CD14-positive monocyte (primary cell): ENCODE data around the gene ANKRD44. TPM values are rescaled to one million over a fixed set of nuclear protein-coding genes. Genes with fewer than 3 reads are reported as not detected.

Experiments used
- DNase-seq, 3 donors: peaks; one replicate each; pipeline ENCODE4 v3.0.0-alpha.2; 2011 to 2022
- H2AFZ ChIP-seq: 2 replicates; pipeline ENCODE4 v1.6.0; 2012; ENCODE audit warnings: mild to moderate bottlenecking, low read depth, low read length, inconsistent platforms; ENCODE audit not compliant: insufficient read depth, poor library complexity, severe bottlenecking
- H3K27ac ChIP-seq, 2 donors: 1 replicate in 1 of 2; 2 replicates in 1 of 2; pipeline ENCODE4 v1.5.1; 2012 to 2013; ENCODE audit warnings: low read length in 2 of 2, control low read depth in 1 of 2, inconsistent platforms in 1 of 2, low read depth in 1 of 2, mild to moderate bottlenecking in 1 of 2
- H3K27me3 ChIP-seq, 2 donors: one replicate each; pipeline versions ENCODE4 v1.6.0 to v1.6.1; 2011 to 2013; ENCODE audit warnings: low read length in 2 of 2; ENCODE audit not compliant: control insufficient read depth in 2 of 2, insufficient read depth in 2 of 2
- H3K36me3 ChIP-seq, 2 donors: replicated peaks in 1 of 2; 1 replicate in 1 of 2; 2 replicates in 1 of 2; pipeline versions ENCODE4 v1.5.1 to v1.6.1; 2012 to 2013; ENCODE audit warnings: low read length in 2 of 2, control low read depth in 1 of 2, inconsistent platforms in 1 of 2, mild to moderate bottlenecking in 1 of 2; ENCODE audit not compliant: insufficient read depth in 2 of 2, control insufficient read depth in 1 of 2
- H3K4me1 ChIP-seq, 2 donors: 1 replicate in 1 of 2; 2 replicates in 1 of 2; pipeline versions ENCODE4 v1.5.1 to v1.6.1; 2012 to 2013; ENCODE audit warnings: low read length in 2 of 2, control low read depth in 1 of 2, inconsistent platforms in 1 of 2, mild to moderate bottlenecking in 1 of 2, moderate library complexity in 1 of 2; ENCODE audit not compliant: insufficient read depth in 2 of 2, control insufficient read depth in 1 of 2
- H3K4me2 ChIP-seq: replicated peaks from 2 replicates; pipeline ENCODE3; 2012; ENCODE audit warnings: low read length, moderate library complexity, mild to moderate bottlenecking; ENCODE audit not compliant: poor library complexity, severe bottlenecking; ENCODE audit errors: extremely low read depth
- H3K4me3 ChIP-seq, 3 experiments: fragments of 200-600 bp in 1 of 3; sonication (generic) in 1 of 3; replicated peaks in 1 of 3; 1 replicate in 2 of 3; 2 replicates in 1 of 3; pipeline ENCODE4 v1.5.1; 2011 to 2013; ENCODE audit warnings: low read length in 3 of 3, mild to moderate bottlenecking in 3 of 3, control low read depth in 2 of 3, low read depth in 2 of 3, inconsistent platforms in 1 of 3, moderate library complexity in 1 of 3
- H3K79me2 ChIP-seq: 2 replicates; pipeline ENCODE4 v1.6.0; 2012; ENCODE audit warnings: mild to moderate bottlenecking, control low read depth, inconsistent platforms, low read length, moderate library complexity; ENCODE audit not compliant: insufficient read depth
- H3K9ac ChIP-seq: 2 replicates; pipeline ENCODE4 v1.6.0; 2017; ENCODE audit warnings: low read length, mild to moderate bottlenecking; ENCODE audit not compliant: insufficient read depth, poor library complexity, severe bottlenecking
- H3K9me3 ChIP-seq, 2 donors: replicated peaks in 1 of 2; 1 replicate in 1 of 2; 2 replicates in 1 of 2; pipeline versions ENCODE4 v1.5.1 to v1.6.1; 2012 to 2013; ENCODE audit warnings: low read length in 2 of 2, control low read depth in 1 of 2; ENCODE audit not compliant: control insufficient read depth in 1 of 2, insufficient read depth in 1 of 2
- H4K20me1 ChIP-seq: 2 replicates; pipeline ENCODE4 v1.6.0; 2012; ENCODE audit warnings: mild to moderate bottlenecking, low read length, control low read depth, moderate library complexity; ENCODE audit not compliant: insufficient read depth
- H3K27ac Mint-ChIP-seq, 7 donors: one replicate each; pipeline ENCODE4 v1.8.0; 2020; ENCODE audit warnings: mild to moderate bottlenecking in 7 of 7, mixed read lengths in 7 of 7, moderate library complexity in 6 of 7, inconsistent platforms in 2 of 7
- H3K27me3 Mint-ChIP-seq, 3 donors: one replicate each; pipeline ENCODE4 v1.8.0; 2021 to 2022; ENCODE audit warnings: low read depth in 3 of 3, mild to moderate bottlenecking in 3 of 3, mixed read lengths in 3 of 3, moderate library complexity in 3 of 3, inconsistent platforms in 1 of 3
- H3K36me3 Mint-ChIP-seq, 2 donors: one replicate each; pipeline ENCODE4 v1.8.0; 2020; ENCODE audit warnings: mixed read lengths in 2 of 2, inconsistent platforms in 1 of 2, mild to moderate bottlenecking in 1 of 2
- H3K4me1 Mint-ChIP-seq: one replicate; pipeline ENCODE4 v1.8.0; 2020; ENCODE audit warnings: mild to moderate bottlenecking, mixed read lengths
- H3K4me3 Mint-ChIP-seq, 2 donors: one replicate each; pipeline ENCODE4 v1.8.0; 2020; ENCODE audit warnings: mild to moderate bottlenecking in 2 of 2, mixed read lengths in 2 of 2, moderate library complexity in 1 of 2
- H3K9me3 Mint-ChIP-seq, 7 donors: one replicate each; pipeline ENCODE4 v1.8.0; 2020 to 2022; ENCODE audit warnings: mixed read lengths in 7 of 7, mild to moderate bottlenecking in 6 of 7, moderate library complexity in 6 of 7, inconsistent platforms in 2 of 7
- CTCF ChIP-seq: fragments of 200-600 bp; IDR thresholded peaks from one replicate; pipeline ENCODE4 v1.8.0; 2022; ENCODE audit warnings: antibody characterized with exemption, mild to moderate bottlenecking
- WGBS: methylation state at CpG from one replicate; pipeline ENCODE4 v1.1.5; 2013; ENCODE audit warnings: missing lambda C conversion rate; ENCODE audit not compliant: insufficient coverage; 5-methylcytosine and 5-hydroxymethylcytosine counted together
- intact Hi-C, 2 donors: fragments of 100-400 bp; cut with micrococcal nuclease; formaldehyde crosslinking; loops; one replicate each; pipeline versions ENCODE4 v1.15.0 to v1.15.1; 2023
- polyA plus RNA-seq, 3 donors: library from polyadenylated mRNA; depleted of rRNA in 1 of 3; unstranded in 2 of 3; stranded (reverse) in 1 of 3; fragments of 300-500 nt in 2 of 3; fragments of >200 nt in 1 of 3; fragmentation: Illumina TruSeq in 2 of 3; gene quantifications; 1 replicate in 2 of 3; 2 replicates in 1 of 3; pipeline ENCODE4 v1.2.3, GENCODE V29; 2012 to 2021

The ANKRD44 gene
- polyA plus RNA-seq, 3 donors = 55.7 to 91.9 (median 64.9) TPM

GRCh38 chr2:197208841-197209240, 101.7 kb downstream of the ANKRD44 start:
- peaks cover 98% of the 10 kb centered on the region for H3K79me2 ChIP-seq
- H4K20me1 ChIP-seq = peaks cover 45% of the 10 kb centered on the region
- no peak for TF ChIP-seq CTCF
- DNase-seq = no peak
- Mint-ChIP-seq H3K4me3 (no peak overlapping the region), H3K4me1 (peaks cover 91% of the 10 kb centered on the region), H3K9me3 (no peaks in the 10 kb centered on the region), H3K27ac (peak overlapping the region in 2 of 7 donors; percentile 10 to 30), H3K36me3 (peaks cover 10 to 11% of the 10 kb centered on the region in 2 donors), H3K27me3 (no peaks in the 10 kb centered on the region)
- intact Hi-C loops = loop anchor here in 1 of 2 donors (10.0 kb wide), 1 partner anchor 46 kb away; no protein-coding TSS in a partner anchor
- H3K9ac ChIP-seq = no peak overlapping the region
- H2AFZ ChIP-seq = no peak overlapping the region
- no peak overlapping the region for H3K4me2 ChIP-seq
- H3K4me3 ChIP-seq = no peak overlapping the region
- no peaks in the 10 kb centered on the region for H3K9me3 ChIP-seq
- peaks cover 87 to 92% of the 10 kb centered on the region in 2 donors for H3K4me1 ChIP-seq
- peak overlapping the region in 1 of 2 donors; percentile 75 for H3K27ac ChIP-seq
- no CpG with 5 or more reads among the region's 3 CpGs for WGBS
- no peaks in the 10 kb centered on the region for H3K27me3 ChIP-seq
- H3K36me3 ChIP-seq = peaks cover 0 to 10% of the 10 kb centered on the region in 2 donors

DNA sequence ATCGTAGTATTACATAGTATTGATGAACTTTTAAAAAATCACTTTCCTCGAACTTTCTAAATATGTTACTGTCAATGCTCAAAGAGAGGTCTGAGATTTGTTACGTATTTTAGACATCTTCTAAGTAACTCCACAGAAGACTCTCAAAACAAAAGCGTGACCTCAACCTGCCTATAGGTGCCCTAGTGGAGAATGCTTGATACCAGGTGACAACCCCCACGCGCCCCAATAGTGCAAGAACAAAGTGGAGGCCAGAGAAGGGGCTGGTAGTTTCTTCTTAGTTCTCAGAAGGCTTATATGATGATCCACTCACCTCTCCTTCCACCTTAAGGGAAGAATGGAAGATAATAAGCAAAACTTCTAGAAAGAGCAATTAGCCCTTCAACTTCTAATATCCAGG, 102.6 kb downstream of the ANKRD44 start:
- peak overlapping the region; percentile 96 to 100 (median 100) for H3K27ac Mint-ChIP-seq
- H3K9me3 Mint-ChIP-seq = no peaks in the 10 kb centered on the region
- H3K27ac ChIP-seq = peak overlapping the region; percentile 57 to 95
- WGBS = no CpG with 5 or more reads among the region's 6 CpGs
- H3K4me3 ChIP-seq = peak overlapping the region in 1 of 3 experiments; percentile 40
- H3K36me3 ChIP-seq = peaks cover 0 to 10% of the 10 kb centered on the region in 2 donors
- H3K9ac ChIP-seq = no peak overlapping the region
- no peak for TF ChIP-seq CTCF
- no peaks in the 10 kb centered on the region for H3K27me3 Mint-ChIP-seq
- H3K27me3 ChIP-seq = no peaks in the 10 kb centered on the region
- peak overlapping the region; percentile 43 for H3K4me2 ChIP-seq
- intact Hi-C loops = loop anchor here in 1 of 2 donors (10.0 kb wide), 1 partner anchor 47 kb away; no protein-coding TSS in a partner anchor
- H3K36me3 Mint-ChIP-seq = peaks cover 10 to 19% of the 10 kb centered on the region in 2 donors
- H2AFZ ChIP-seq = no peak overlapping the region
- peaks cover 80 to 84% of the 10 kb centered on the region in 2 donors for H3K4me1 ChIP-seq
- no peaks in the 10 kb centered on the region for H3K9me3 ChIP-seq
- H3K4me1 Mint-ChIP-seq = peaks cover 83% of the 10 kb centered on the region
- no peak for DNase-seq
- peaks cover 41% of the 10 kb centered on the region for H4K20me1 ChIP-seq
- H3K4me3 Mint-ChIP-seq = no peak overlapping the region
- peaks cover 98% of the 10 kb centered on the region for H3K79me2 ChIP-seq
